SW 1271 (cell line): ENCODE measurements around the gene PEDS1.
"Not testable (repeated sequence)": the region's sequence is repeated elsewhere in the genome, so short reads cannot be mapped to it uniquely, and the experiment has no call there.

Experiments used
- DNase-seq, 2 experiments: peaks; one replicate each; lab custom pipeline; 2025; lab: John Stamatoyannopoulos, UW

PEDS1 gene

DNA sequence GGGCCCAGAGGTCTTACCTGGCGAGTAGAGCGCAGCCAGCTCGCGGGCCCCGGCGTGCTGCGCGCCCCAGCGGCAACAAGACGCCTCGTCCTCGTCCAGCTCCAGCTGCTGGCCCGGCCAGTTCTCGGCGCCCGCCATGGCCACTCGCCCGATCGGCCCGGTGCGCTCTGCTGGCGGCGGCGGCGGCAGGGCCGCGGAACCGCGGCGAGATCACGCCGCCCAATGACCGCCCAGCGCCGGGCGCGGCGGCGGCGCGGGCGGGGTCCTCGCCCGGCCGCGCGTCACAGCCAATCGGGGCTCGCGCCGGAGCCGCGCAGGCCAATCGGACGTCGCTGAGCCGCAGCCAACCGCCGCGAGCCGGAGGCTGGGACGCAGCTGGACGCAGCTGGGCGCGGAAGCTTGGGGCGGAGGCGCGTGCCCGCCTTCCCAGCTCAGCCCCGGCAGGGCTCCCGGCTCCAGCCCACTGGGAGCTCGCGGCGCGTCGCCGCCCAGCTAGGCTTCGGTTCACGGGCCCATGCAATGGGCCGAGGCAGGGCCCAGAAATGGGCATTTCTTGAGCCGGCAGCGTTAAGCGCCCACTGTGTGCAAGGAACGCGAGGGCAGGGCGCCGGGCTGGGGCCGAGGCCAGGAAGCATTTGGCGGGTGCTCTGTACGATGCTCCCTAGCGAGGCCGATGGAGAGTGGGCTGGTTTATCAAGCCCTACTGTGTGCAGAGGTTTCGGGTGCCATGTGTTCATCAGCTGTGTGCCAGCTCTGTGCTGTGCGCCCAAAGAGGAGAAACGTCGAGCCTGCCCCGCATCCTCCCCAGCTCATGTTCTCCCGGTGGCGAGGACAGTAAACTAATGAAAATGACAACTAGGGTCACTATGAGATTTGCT is at the start of gene PEDS1:
PEDS1 (minus strand) TSS at position 224 of the 878 bp plus-strand sequence; CDS start at position 138, 86 bp downstream.
- DNase-seq: peak; percentile 53 to 67

DNA sequence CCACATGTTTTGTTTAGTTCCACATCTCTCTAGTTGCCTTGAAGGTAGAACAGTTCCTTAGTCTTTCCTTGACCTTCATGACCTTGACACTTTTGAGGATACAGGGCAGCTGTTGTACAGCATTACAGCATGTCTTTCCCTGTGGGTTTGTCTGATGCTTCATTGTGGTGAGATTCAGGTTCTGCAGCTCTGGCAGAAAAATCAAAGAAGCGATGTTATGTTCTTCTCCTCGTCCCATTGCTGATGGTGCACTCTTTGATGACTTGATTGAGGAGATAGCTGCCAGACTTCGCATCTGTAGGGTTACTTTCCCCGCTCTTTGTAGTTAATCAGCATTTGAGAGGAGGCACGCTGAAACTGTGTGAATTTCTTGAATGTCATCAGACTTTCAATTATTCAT is 49.2 kb upstream of the PEDS1 start:
- DNase-seq: no peak

DNA sequence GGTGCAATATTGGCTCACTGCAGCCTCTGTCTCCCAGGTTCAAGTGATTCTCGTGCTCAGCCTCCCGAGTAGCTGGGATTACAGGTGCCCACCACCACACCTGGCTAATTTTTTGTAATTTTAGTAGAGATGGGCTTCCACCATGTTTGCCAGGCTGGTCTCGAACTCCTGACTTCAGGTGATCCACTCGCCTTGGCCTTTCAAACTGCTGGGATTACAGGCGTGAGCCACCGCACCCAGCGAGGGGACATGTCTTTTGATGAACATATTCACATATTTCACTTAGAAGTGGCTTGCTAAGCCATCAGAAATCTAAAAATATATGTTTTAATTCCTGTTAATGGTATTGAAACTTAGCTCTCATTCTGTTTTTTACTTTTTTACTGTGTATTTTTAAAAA is 48.2 kb upstream of the PEDS1 start:
- not testable (repeated sequence) for DNase-seq

DNA sequence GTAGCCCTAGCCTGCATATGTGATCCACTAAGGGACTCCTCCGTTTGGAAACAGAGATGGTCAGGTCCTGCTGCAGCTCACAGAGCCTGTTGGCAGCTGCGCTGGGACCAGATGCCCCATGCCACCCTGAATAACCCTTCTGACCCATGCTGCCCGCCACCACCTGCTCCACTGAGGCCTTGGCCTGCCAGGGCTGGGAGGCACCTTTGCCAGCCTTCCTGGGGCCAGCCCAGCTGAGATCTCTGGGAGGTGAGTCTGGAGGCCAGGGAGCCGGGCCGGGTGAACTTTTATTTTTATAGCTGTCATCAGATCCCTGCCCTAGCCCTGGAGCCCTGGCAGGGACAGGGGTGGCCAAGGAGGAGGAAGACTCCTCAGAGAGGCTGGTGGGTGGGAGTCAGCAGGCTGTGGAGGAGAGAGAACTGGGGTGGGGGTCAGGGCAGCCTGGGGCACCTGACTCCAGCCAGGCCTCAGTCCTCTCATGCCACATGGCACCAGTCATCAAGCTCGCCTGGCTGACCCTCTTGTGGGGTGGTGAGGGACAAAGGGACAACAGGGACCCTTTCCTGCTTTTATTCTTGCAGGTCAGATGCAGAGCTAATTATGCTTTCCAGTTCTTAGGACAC is 47.1 kb upstream of the PEDS1 start:
- DNase-seq: no peak

DNA sequence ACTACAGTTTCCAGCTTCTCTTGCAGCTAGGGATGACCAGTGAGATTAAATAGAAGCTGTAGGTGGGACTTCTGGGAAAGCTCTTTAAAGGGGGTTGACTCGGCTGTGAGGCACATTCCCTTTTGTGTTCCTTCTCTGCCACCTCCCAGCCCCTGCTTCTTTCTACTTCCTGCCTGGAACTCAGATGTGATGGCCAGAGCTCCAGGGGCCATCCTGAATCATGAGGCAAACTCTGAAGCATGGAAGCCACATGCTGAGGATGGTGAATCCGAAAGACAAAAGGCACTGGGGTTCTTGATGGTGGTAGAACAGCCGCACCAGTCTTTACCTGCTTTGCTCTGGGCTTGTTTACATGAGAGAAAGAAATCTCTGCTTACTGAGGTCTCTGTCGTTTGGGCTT is 46.2 kb upstream of the PEDS1 start:
- no peak for DNase-seq

DNA sequence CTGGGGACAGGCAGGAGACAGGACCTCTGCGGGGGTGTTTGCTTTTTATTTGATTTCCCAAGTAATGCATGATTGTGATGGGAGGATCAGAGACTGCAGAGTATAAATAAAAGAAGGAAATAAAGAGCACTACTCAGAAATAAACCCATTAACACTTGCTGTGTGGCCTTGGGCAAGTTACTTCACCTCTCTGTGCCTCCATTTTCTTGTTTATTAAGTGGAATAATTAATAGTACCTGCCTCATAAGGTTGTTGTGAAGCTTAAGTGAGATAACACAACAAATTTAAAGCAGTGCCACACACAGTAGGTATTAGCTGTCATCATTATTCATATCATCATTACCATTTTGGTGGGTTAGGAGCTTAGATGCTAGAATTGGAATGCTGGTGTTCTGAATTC is 45.2 kb upstream of the PEDS1 start:
- DNase-seq: no peak

DNA sequence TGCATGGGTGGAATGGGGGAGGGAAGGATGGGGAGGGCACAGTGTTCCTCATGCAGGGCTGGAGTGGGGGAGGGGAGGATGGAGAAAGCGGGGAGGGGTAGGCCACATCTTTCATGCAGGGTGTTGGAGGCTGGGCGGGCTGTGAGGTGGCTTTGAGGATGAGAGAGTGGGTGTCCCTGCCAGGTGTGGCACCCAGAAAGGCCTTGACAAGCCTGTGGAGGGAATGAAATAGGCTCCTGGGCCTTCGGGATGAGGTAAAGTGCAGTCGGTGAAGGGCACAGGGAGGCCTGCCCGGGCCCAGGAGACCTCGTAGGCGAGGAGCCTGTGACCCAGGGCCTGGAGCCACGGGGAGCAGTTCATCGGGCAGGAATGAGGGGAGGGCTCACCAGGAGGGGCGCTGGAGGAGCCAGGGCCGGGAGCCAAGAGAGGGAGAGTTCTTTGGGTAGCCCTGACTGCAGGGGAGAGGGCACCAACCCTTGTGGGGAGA is 44.7 kb upstream of the PEDS1 start:
- no peak for DNase-seq

DNA sequence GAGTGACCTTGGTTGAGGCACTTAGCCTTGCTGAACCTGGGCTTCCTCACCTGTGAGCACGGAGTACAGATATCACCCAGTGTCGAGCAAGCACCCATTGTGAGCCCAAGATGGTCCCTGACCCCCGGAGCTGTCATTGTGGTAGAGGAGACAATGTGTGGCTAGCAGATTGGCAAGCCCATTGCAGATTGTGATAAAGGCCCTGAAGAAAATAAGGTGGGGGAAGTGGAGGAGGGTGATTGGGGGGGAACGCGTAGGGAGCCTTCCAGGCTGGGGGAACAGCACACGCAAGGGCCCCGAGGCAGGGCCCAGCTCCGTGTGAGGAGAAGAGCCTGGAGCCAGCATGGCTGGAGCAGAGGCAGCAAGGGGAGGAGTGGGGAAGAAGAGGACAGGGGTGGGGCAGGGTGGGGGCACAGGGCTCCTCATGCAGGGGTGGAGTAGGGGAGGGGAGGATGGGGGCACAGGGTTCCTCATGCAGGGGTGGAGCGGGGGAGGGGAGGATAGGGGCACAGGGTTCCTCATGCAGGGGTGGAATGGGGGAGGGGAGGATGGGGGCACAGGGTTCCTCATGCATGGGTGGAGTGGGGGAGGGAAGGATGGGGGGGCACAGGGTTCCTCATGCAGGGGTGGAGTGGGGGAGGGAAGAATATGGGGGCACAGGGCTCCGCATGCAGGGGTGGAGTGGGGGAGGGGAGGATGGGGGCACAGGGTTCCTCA is 44.1 kb upstream of the PEDS1 start:
- no peak for DNase-seq

DNA sequence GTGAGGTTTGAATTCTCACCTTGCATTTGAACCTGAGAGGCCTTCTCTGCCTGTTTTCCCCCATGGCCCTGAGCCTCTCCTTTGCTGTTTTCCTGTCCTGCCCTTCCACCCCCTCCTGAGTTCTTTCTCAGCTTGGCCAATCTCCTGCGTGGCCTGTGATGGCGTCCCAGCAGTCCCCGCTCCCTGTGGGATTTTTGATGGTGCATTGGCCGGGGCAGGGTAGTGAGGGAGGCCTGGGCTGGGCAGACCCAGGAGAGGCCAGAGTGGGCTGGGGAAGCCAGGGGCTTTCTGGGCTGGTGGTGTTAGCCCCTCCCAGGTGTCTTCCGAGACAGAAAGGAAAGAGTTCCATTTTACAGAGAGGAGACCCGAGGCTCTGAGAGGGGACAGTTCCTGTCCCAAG is 43.4 kb upstream of the PEDS1 start:
- no peak for DNase-seq

DNA sequence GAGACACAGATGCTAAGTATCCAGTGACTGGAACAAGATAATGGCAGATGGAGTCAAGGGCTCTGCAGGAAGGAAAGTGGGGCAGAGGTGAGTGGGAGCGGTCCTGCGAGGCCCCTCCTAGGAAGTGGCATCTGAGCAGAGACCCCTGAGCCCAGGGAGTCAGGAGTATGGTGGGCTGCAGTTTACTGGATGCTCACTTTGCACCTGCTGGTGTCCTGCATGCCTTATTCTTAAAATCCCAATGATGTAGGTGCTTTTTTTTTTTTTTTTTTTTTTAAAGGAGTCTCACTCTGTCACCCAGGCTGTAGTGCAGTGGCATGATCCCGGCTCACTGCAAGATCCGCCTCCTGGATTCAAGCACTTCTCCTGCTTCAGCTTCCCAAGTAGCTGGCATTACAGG is 42.7 kb upstream of the PEDS1 start:
- no peak for DNase-seq

DNA sequence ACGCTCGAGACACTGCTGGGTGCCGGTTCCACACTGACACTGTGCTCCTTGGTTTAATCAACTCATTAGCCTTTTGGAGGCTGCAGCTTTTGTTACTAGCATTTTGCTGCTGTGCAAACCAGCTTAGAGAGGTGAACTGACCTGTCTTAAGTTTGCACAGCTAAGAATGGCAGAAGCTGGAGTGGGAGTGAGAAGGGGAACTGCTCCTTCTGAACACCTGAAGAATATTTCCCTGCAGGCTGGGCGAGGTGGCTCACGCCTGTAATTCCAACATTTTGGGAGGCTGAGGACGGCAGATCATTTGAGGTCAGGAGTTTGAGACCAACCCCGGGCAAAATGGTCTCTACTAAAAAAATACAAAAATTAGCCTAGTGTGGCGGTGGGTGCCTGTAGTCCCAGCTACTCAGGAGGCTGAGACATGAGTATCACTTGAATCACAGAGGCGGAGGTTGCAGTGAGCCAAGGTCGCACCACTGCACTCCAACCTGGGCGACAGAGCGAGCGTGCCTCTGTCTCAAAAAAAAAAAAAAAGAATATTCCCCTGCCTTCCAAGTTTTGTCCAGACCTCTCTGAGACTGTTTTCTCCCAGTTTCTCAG is 42.1 kb upstream of the PEDS1 start:
- DNase-seq: no peak

DNA sequence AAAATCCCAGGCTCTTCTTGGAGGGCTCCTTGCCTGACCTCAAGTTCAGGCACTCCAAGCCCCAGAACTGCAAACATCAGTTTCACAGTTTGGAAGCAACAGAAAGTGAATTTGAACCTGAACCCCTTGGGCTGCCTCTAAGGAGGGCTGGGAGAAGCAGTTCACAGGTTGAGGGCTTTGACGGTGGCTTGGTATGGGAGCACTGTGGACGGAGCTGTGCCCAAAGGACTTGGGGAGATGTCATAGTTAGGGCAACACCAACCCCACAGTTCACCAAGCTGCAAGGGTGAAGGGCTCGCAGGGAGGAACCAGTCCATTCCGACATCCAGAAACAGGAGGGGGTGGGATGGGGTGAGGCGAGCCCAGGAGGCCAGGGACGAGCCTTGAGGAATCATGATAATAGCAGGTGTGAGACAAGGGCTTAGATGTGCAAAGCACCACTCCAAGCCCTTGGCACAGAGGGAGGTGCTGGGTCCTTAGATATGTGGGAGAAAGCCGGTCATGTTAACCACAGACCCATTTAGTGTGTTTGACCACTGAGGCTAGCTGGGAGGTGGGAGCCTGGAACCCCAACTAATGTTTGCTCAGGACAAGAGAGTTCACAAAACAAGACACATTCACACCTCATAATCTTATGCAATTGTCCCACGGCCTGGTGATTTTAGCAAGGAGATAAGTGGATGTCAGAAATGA is 41.5 kb upstream of the PEDS1 start:
- no peak for DNase-seq

DNA sequence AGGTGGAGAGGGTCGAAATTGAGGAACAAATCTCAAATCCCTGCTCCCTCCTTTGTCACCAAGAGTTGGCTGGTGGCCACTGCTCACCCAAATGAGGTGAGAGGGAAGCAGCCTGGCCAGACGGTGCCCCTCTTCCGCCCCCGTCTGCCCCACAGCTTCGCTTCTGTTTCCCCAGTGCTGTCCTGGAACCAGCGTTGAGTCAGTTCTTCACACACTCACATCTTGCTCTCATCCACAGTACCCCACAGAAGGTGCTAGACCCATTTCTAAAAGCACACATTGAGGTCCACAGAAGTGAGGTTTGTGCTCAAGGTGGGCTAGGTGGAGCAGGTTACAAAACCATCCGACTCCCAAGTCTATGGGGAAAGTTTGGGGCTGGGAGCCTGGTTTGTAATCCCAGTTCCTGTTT is 40.9 kb upstream of the PEDS1 start:
- no peak for DNase-seq

DNA sequence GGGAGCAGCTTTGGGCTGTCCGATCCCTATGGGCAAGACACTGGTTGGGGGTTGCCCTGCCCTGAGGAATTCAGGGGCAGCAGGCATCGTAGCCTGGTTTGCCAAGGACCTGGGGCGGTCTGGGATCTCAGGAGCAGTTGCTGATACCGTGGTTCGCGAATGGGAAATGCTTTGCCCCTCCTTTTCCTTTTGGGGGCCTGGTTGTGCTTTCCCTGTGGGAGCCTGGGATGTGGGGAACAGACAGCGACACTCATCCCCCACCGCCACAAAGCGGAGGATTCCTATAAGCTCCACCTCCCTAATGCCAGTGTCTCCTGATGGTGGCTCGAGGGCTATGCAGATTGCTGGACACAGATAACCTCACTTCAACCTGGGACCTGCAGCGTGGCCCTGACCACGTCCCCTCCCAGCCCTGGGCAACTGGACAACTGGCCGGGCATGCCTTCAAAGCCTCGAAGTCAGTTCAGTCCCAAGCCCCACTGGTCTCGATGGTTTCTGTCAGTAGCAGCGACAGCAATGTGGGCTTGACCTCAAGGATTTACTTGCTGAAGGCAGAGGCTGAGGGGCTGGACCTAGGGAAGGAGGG is 40.4 kb upstream of the PEDS1 start:
- peak in 1 of 2 experiments; percentile 38 for DNase-seq

DNA sequence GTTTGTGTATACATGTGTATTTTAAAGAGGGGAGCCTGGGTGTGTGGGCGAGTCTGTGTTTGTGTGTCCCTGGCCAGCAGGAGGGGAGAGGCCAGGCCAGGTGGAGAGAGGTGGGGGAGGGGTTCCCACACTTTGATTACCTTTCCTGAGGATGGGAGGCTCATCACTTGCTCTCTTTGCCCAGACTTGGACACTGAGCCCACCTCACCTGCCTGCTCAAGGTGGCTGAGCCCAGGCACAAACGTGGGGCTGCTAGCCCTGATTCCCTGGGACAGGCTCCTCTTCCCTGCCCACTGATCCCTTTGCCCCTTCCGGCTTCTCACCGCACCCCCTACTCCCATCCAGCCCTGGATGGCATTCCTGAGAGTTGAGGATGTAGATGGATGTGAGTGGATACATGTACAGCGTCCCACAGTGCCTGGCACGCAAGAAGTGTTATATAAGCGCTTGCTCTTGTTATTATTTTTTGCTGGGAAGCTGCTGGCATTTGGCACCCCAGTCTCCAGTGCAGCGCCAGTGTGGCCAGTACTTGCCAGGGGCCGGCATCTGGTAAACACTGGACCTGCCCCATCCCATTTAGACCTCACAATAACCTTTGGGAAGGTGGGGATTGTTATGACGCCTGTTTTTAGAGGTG is 39.8 kb upstream of the PEDS1 start:
- peak in 1 of 2 experiments; percentile 40 for DNase-seq

DNA sequence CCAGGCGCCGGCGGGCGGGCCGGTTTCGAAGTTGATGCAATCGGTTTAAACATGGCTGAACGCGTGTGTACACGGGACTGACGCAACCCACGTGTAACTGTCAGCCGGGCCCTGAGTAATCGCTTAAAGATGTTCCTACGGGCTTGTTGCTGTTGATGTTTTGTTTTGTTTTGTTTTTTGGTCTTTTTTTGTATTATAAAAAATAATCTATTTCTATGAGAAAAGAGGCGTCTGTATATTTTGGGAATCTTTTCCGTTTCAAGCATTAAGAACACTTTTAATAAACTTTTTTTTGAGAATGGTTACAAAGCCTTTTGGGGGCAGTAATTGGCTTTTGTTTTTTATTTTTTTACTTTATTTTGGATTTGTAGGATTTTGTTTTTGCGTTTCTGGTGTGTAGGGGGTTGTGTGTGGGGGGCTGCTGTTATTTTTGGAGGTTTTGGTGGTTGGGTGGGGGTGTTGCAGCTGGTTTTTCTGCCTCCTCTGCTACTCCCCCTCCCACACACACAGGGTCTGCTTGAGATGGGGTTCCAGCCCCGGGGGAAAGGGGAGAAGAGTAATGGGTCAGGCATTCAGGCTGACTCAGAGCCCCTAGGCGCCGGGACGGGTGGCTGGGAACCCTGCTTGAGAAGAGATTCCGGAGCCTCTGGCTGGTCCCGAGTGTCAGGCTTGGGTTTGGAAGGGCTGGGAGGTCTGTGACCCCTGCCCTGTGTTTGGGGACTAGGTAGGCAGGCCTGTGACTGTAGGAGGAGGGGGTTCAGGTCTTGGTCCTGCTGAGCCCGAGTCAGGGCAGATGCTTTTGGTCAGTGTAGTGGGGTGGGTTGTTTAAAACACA is 39.1 kb upstream of the PEDS1 start:
- DNase-seq: peak; percentile 79 to 87

DNA sequence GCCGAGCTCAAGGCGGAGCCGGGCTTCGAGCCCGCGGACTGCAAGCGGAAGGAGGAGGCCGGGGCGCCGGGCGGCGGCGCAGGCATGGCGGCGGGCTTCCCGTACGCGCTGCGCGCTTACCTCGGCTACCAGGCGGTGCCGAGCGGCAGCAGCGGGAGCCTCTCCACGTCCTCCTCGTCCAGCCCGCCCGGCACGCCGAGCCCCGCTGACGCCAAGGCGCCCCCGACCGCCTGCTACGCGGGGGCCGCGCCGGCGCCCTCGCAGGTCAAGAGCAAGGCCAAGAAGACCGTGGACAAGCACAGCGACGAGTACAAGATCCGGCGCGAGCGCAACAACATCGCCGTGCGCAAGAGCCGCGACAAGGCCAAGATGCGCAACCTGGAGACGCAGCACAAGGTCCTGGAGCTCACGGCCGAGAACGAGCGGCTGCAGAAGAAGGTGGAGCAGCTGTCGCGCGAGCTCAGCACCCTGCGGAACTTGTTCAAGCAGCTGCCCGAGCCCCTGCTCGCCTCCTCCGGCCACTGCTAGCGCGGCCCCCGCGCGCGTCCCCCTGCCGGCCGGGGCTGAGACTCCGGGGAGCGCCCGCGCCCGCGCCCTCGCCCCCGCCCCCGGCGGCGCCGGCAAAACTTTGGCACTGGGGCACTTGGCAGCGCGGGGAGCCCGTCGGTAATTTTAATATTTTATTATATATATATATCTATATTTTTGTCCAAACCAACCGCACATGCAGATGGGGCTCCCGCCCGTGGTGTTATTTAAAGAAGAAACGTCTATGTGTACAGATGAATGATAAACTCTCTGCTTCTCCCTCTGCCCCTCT is 38.2 kb upstream of the PEDS1 start:
- DNase-seq: peak in 1 of 2 experiments; percentile 43

DNA sequence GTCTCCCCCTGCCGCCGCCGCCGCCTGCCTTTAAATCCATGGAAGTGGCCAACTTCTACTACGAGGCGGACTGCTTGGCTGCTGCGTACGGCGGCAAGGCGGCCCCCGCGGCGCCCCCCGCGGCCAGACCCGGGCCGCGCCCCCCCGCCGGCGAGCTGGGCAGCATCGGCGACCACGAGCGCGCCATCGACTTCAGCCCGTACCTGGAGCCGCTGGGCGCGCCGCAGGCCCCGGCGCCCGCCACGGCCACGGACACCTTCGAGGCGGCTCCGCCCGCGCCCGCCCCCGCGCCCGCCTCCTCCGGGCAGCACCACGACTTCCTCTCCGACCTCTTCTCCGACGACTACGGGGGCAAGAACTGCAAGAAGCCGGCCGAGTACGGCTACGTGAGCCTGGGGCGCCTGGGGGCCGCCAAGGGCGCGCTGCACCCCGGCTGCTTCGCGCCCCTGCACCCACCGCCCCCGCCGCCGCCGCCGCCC is 37.6 kb upstream of the PEDS1 start:
- peak in 1 of 2 experiments; percentile 76 for DNase-seq
